SKM-1 (cell line): ENCODE data around the gene SUMO3.

Experiments used
- DNase-seq: peaks from one replicate; lab custom pipeline; 2025; ENCODE audit not compliant: unreplicated experiment; lab: John Stamatoyannopoulos, UW

SUMO3 gene

DNA sequence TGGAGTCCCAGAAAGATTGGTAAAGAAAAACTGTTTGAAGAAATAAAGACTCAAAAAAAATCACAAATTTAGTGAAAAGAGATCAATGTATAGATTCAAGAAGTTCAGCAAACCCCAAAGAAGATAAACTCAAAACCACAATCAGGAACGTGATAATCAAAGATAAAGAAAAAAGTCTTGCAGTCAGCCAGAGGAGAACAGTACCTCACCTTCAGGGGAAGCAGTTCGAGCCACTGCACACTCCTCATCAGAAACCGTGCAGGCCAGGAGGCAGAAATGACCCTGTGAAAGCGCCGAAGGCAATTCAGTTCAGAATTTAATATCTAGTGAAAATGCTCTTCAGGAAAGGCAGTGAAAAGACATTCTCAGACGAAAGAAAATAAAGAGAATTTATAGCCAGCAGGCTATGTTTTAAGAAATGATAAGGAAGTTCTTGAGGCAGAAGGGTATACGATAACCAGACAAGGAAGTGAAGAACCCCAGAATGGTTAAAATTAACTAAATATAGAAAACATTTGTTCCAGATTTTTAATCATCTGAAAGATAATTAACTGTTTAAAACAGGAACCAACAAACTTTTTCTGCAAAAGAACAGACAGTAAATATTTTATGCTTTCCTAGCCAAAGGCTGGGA, 13.5 kb upstream of the SUMO3 start:
- DNase-seq: no peak

DNA sequence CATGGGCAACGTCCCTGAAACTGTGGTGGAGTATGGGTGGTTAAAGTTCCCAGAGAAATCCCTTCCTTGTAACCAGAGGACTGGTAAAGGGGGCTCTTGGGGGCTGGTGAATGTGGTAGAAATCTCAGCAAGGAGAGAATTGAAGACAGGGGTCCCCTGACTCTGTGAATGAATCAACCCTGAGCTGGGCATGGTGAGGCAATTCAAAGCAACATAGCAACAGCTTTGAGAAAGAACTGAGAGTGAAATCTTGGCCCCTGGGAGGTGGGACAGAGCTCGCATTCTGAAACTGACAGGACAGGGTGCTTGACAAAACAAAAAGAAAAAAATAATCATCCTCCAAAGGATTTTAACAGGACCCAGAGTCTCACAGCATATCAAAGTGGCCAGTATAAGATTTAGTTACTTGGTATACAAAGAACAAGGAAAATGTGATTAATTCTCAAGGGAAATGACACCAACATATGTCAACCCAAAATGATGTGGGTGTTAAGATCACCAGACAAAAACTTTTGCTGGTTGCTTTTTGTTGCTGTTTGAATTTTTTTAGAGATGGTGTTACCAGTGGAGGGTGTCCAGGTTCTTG, 11.7 kb upstream of the SUMO3 start:
- no peak for DNase-seq

DNA sequence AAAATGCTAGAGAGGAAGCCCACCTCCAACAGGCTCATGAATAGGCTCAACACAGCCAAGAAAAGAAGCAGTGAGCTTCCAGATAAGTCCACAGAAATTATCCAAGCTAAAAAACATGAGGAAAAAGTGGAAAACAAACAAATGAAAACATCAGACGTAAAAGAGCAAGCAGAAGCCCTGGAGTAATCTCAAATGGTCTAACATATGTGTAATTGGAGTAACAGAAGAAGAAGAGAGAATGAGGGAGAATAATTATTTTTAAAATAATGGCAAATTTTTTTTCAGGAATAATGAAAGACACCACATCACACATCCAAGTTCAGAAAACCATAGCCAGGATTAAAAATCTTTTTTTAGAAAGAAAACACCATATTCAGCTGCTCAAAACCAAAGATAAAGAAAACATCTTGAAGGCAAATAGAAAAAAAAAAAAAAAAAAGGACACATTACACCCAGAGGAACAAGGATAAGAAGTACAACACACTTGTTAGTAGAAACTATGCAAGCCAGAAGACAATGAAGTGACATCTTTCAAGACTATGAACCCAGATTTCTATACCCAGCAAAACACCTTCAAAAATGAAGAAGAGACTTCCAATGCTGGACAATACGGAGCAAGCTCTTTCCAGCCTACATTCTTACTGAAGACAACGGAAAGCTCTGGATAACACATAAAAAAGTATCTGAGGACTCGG, 10.6 kb upstream of the SUMO3 start:
- DNase-seq: no peak

DNA sequence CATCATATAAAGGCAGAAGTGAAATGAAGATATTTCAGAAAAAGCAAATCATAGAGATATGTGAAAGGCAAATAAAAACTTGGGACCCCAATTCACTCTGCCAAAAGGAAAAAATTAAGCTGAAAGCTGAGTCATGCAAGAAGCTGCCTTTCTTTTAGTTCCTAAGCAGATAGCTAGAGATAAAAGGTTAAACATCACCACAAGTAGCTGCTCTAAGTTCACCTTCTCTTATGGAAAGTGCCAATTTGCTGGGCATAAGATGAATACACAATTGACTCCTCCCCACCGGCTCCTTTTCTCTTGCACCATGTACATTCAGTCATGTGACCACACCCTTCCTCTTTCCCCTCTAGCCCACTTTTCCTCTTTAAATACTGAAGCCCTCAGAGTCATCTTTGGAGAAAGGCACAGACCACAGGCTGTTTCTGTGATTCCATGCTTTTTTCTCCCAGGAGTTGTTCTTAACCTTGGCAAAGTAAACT, 5.4 kb upstream of the SUMO3 start:
- no peak for DNase-seq

DNA sequence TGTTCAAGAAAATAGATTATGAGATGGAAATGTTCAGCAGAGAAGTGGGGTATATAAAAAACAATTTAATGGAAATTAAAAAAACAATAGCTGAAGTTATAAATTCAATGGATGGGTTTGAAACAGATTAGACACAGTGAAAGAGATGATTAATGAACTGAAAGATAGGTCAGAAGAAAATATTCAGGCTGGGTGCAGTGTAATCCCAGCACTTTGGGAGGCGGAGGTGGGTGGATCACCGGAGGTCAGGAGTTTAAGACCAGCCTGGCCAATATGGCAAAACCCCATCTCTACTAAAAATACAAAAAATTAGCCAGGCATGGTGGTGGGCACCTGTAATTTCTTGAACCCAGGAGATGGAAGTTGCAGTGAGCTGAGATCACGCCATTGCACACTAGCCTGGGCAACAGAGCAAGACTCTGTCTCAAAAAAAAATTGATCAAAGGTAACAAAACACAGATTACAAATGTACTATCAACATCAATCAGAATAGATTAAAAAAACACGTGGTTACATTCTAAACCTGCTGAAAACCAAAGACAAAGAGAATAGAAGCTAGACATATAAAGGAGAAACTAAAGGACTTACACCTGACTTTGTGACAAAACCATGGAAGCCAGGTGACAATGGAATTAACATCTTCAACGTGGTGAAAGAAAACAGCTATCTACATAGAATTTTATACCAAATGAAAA, 4.8 kb upstream of the SUMO3 start:
- DNase-seq: no peak

DNA sequence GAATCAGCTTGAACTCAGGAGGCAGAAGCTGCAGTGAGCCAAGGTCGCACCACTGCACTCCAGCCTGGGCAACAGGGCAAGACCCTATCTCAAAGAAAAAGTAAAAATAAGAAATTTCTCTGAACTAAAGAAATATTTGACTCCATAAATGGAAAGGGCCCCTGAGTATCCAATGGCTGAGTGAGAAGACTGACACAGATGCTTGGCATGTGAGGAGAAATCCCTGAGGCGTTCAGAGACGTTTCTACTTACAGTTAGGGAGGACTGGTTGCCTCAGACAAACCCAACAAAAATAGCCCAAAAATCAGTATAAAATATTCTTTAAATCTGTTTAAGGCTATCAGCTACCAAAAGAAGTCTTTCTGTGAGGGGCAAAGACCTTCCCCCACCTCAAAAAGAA, 3.0 kb upstream of the SUMO3 start:
- DNase-seq: no peak

DNA sequence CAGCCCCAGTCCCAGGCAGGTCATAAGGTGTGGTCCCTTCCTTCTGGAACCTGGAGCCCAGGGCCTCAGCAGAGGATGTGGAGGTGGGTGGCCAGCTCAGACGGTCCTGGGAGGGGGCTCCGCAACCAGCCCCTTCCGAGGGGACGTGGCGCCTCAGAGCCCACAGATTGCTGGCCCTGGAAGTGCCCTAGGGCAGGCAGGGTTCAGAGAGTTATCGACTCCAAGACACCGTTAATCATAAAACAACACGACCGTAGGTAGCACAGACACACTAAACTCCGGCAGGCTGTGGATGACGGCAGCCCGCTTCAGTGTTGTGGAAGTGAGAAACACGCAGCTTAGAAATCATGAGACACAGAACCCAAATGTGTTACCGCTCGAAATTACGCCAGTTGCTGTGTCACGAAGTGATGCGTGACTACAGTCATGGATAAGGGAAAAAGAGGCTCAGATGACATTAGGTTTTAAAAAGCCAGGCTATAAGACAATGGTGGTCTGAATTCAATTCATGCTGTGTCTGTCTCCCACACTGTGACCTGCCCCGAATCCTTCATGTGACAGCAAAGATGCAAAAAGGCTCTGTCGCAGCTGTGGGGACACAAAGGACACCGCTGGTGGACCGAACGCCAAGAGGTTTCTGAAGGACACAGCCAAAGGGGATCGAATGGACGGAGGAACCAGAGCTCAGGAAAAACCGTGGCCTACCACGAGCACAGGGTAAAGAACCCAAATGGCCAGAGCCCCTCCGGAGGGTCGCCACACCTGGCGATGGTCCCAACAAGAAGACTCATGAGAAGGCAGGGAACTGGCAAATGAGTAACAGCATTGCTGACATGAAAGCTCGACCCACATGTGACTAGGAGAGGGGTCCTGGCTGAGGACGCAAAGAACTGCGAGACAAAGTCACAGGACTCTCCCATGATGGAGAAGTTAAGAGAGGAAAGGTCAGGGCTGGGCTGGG, 1.7 kb upstream of the SUMO3 start:
- DNase-seq: no peak

DNA sequence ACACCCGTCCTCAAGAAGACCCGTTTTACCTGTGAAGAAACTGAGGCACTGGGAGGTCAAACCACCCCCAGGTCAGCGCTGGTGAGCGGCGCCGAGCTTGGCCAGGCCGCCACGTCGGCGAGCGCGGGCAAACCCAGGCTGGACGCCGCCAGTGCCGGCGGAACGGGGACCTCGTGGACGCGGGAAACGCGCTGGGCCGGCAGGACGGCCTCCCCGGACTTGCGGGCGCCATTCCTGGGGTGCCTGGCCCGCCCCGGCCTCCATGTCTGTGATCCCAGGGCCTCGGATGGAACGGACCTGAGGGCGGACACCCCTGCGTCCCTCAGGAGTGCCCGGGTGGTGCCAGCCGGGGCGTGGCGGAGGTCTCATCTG, 764 bp upstream of the SUMO3 start:
- DNase-seq: no peak

DNA sequence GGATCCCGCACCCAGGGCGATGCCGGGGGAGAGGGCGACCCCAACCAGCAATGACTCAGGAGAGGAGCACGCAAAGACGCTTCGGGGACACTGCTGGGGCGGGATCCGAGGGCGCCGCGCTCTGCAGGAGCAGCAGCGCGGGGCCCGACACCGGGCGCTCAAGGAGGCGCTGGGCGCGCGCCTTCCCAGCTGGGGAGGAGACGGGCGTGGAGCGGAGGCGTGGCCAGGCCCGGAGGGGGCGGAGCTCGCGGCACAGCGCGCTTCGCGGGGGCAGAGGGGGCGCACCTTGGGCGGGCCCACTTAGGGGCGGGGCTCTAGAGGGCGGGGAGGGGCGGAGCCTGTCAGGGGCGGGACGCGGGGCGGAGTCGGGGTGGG, 369 bp downstream of the SUMO3 start:
- peak; percentile 57 for DNase-seq

DNA sequence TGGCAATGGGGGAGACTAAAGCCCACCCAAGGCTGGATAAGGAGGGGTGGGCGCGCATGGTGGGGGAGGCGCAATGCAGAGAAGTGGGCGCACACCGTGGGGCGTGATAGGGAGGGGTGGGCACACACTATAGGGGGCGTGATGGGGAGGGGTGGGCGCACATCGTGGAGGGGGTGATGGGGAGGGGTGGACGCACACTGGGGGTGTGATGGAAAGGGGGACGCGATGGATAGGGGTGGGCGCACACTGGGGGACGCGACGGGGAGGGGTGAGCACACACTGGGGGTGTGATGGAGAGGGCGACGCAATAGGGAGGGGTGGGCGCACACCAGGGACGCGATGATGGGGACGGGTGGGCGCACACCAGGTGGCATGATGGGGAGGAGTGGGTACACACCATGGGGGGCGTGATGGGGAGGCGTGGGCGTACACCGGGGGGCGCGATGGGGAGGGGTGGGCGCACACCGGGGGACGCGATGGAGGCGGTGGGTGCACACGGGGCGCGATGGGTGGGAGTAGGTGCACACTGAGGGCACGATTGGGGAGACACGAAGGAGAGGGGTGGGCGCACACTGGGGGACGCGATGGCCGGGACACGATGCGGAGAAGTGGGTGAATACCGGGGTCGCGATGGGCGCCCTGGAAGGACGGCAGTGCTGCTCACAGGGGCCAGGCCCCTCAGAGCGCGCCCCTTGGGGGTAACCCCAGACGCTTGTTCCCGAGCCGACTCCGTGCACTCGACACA, 929 bp downstream of the SUMO3 start:
- DNase-seq: no peak

DNA sequence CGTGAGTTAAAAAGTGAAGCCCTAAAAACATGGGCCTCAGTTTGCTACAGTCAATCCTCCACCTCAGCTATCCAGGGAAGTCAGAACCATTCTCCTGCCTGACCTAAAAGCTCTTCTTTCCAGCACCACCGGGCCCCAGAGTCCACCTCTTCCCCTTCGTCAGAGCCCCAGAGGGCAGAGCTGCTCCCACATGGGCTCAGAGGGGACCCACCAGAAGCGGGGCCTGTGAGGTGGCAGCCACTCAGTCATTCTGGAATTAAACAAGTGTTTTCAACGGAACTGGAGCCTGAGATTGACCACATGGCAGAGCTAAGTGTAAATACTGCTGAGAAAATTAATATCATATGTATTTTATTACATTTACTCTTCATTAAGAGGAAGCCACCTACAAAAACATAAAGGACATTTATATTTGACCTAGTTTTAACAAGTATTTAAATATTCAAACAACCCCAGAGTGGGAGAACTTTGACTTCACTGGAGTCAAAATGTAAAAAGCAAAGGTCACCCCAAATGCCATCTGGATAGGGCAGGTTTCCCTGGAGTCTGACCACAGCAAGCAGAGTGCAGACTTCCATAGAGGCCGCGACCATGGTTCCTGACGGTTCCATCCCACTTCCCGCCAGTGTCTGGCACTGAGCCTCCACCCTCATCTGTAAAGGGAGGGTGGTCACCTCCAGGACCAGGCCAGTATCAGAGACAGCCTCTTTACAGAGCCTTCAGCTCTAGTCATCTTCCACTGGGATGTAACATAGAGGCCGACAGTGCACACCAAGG, 1.8 kb downstream of the SUMO3 start:
- no peak for DNase-seq

DNA sequence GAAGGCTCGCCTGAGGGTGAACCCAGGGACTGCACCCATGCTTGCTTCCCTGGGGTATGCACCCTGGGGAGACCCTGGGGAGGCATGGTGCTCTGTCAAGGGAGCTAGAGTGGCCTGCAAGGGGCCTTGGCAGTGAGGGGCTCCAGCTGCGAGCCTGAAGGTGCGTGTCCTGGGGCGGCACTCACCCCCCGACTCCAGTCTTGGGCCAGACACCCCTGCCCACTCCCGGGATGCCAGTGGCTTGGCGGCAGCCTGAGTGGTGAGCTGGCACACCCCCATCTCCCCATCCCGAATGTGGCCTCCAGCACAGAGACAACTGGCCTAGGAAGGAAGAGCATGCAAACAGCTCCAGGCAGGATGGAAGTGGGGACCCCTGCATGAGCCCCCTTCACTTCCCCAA, 2.6 kb downstream of the SUMO3 start:
- DNase-seq: no peak

DNA sequence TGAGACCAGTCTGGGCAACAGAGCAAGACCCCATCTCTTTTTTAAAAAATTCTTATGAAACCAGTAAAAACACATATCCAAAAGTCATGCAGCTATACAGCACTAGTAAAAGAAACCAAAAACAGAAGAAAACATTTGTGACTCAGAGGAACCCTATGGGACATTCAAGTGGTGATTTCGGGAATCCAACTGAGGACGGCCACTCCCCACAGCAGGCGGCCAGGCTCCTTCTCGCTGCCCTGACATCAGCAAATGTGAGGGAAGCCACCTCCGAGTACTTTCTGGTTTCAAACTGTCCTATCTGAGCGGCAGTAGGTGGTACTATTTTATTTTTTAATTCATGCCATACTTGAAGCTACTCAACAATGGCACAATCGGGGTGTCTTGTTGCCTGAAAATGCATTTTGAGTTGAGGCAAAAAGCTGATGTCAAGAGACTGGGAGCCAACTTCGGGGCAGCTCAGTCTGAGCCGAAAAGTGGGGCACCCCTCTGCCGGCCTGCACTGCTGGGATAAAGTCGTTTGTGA, 3.3 kb downstream of the SUMO3 start:
- no peak for DNase-seq

DNA sequence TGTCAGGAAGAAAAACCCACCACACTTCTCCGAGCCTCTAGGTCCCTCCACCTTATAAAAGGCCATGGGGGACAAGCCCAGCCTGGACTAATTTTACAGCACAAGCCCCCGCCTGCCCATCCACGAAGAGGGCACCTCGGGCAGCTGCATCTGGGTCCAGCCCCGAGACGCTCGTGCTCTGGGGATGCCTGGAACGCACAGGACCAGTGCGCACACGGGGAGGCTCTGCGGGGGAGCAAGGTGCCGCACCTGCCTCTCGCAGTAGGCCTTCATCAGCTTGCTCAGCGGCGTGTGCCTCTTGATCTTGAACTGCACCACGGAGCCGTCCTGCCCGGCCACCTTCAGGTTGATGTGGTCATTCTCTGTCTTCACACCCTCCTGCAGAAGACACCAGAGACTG, 4.1 kb downstream of the SUMO3 start:
- no peak for DNase-seq

DNA sequence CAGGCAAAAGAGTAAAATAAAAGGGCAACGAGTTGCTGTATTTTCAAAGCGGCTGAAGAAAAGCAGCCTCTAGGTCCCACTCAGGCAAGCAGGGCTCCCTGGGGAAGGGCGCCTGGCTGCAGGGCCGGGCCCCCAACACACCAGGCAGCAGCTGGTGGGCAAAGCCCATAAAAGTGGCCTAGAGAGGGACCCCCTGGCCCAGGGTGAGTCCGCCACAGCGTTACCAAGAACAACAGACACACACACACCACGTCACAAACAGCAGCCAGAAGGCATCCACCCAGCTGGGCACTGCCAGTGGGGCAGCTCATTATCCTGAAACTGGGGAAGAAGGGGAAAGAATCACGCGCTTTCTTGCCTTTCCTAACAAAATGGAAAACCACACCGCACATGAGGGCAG, 4.7 kb downstream of the SUMO3 start:
- DNase-seq: no peak

DNA sequence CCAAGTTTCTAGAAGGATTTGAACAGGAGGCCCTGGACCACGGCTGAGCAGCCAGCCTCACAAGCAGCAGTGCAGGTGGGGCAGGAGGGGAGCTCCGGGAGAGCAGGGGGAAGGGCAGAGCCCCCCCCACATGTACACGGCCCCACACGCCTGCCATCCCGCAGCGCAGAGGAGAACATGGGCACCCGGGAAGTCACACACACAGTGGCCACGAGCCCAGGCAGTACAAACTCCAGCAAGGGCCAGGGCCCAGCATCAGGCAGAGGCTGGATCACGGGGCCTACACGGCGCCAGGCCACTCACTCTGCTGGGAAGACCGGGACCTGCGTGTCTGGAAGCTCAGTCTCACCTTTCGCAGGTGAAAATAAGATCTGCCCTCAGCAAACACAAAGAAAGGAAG, 5.2 kb downstream of the SUMO3 start:
- no peak for DNase-seq

DNA sequence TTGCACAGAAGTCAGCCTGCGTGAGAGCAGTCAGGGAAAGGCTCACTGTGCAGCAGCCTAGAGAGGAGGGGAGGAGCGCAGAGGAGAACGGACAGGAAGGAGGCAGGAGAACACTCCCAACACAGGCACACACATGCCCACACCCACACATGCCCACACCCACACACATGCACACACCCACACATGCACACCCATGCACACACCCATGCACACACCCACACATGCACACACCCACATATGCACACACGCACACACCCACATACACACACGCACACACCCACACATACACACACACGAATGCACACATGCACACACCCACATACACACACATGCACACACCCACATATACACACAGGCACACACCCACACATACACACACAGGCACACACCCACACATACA, 7.1 kb downstream of the SUMO3 start:
- no peak for DNase-seq

DNA sequence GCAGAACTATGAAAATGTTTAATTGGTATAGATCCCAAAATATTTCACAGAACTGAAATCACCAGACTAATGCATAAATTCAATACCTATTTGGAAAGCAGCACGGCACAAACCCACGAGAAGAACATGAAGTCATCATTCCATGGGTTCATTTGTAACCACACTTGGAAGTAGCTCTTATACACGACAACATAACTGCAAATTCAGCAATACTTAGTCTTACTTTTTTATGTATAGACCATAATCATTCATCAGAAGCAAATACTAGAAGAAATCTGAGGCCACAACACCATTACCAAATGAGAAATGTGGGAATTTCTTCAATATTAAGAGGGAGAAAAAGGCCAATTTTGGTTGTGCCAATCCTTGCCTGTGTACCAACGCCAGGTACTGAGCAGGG, 12.0 kb downstream of the SUMO3 start:
- DNase-seq: no peak

DNA sequence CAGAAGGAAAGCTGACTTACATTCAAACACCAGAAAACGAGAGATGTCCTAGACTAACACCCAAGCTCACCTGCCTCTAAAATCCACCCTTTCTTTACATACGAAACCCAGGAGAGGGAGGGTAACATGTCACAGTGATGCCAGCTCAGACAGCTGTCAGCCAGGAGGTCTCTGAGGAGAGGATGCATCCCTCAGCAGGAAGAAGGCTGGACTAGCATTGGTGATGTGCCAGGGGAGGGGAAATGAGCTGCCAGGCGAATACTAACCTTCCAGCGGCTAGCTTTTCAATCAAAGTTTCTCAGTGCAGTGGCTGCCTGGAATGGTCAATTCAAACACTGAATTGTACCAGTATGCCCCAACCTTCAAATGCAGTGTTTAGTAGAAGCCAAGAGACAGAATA, 12.6 kb downstream of the SUMO3 start:
- no peak for DNase-seq
